SH-SY5Y (cell line): ENCODE data around the gene ULK4.

Experiments
- GATA2 ChIP-seq: IDR thresholded peaks from 2 replicates; pipeline ENCODE4 v1.6.1; 2011; ENCODE audit warnings: mild to moderate bottlenecking, low read depth, low read length
- GATA3 ChIP-seq: IDR thresholded peaks from 2 replicates; pipeline ENCODE4 v1.6.1; 2011; ENCODE audit warnings: low read depth, mild to moderate bottlenecking, low read length, moderate library complexity

- TF ChIP-seq GATA2 (no peak), GATA3 (no peak)
Observed at GRCh38 chr3:41265011-41265545, 696.8 kb downstream of the ULK4 start.
